ENCODE results near the gene CTNNA2. TPM values are rescaled to one million over a fixed set of nuclear protein-coding genes. Genes with fewer than 3 reads are reported as not detected.

The CTNNA2 gene
- total and polyA plus RNA-seq, 2 of the 8 experiments (the other 6 are each of a cell fraction or from before 2014, with no cell fraction given), result 3.9 to 9.0 TPM

DNA sequence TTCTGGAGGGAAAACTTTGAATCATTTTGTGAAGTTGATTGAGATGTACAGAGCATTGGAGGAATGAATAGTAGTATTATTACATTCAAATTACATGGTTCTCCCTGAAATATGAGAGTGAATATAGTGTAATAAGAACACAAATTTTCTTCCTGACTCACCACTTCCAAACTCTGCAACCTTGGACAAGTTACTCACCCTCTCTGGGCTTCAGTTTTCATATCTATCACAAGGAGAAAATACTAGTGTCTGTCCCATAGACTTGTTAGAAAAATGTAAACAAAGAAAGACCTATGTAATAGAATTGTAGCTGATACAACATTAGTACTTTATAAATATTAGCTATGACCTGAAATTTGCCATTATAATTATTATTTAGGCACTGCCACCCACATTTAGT is 640.9 kb downstream of the CTNNA2 start:
- H2BK20ac ChIP-seq (ENCODE audit: low read length), result no peak overlapping the region
- H2BK5ac ChIP-seq (ENCODE audit: low read depth, low read length), result no peak overlapping the region
- no peak overlapping the region for H2AFZ ChIP-seq (ENCODE audit: low read length)
- FAIRE-seq (no peak), DNase-seq (ENCODE audit: low read depth in 1 of 2, low spot score in 2 of 2) (no peak)
- H3K18ac ChIP-seq (ENCODE audit: extremely low read depth, low read length), result no peak overlapping the region
- no peak overlapping the region for H4K5ac ChIP-seq (ENCODE audit: insufficient read length, low read depth, low read length)
- H2AK5ac ChIP-seq (ENCODE audit: low read depth, low read length), result no peak overlapping the region
- H4K91ac ChIP-seq (replicated peaks; ENCODE audit: insufficient read length, low read length), result no peak overlapping the region
- H3K14ac ChIP-seq (ENCODE audit: insufficient read length), result no peak overlapping the region
- no peak overlapping the region for H3K4me2 ChIP-seq (ENCODE audit: insufficient read depth in 1 of 2, low read depth in 2 of 2, low read length in 2 of 2)
- CTCF ChIA-PET (ENCODE audit: partially characterized antibody), result interaction anchor here (0.8 to 1.5 kb wide), 4 partner anchors 39 to 102 kb away, joined by 3 to 4 read pairs (median 3); no protein-coding TSS in a partner anchor
- H3K23me2 ChIP-seq (ENCODE audit: low read depth, low read length), result no peaks in the 10 kb centered on the region
- no peaks in the 10 kb centered on the region for H3K79me2 ChIP-seq (ENCODE audit: control insufficient read depth in 1 of 2, insufficient read depth in 2 of 2, low read length in 2 of 2)
- no peak overlapping the region for H3K9ac ChIP-seq (replicated peaks in 1 of 4; ENCODE audit: extremely low read depth in 1 of 4, low read depth in 3 of 4, low read length in 3 of 4)
- no peak overlapping the region for H2BK12ac ChIP-seq (ENCODE audit: low read depth, low read length)
- no peak overlapping the region for H3K4me3 ChIP-seq (ENCODE audit: extremely low read depth in 1 of 4, insufficient read depth in 2 of 4, low read depth in 3 of 4, low read length in 4 of 4)
- H3K27me3 ChIP-seq (replicated peaks in 1 of 4; ENCODE audit: control insufficient read depth in 3 of 4, extremely low read depth in 1 of 4, insufficient read depth in 3 of 4, low read length in 3 of 4), result no peaks in the 10 kb centered on the region
- H3K79me1 ChIP-seq (ENCODE audit: low read depth, low read length), result no peaks in the 10 kb centered on the region
- no peaks in the 10 kb centered on the region for H4K20me1 ChIP-seq (replicated peaks in 1 of 2; ENCODE audit: control insufficient read depth in 1 of 2, insufficient read depth in 2 of 2, low read length in 2 of 2)
- no peak overlapping the region for H4K8ac ChIP-seq (ENCODE audit: extremely low read depth, insufficient read depth, low read length)
- no peaks in the 10 kb centered on the region for H3K36me3 ChIP-seq (ENCODE audit: control insufficient read depth in 2 of 4, insufficient read depth in 4 of 4, low read length in 3 of 4)
- H2BK120ac ChIP-seq (replicated peaks; ENCODE audit: low read depth, low read length), result no peak overlapping the region
- no peak overlapping the region for H3K23ac ChIP-seq (ENCODE audit: insufficient read length)
- no peak overlapping the region for H3K27ac ChIP-seq (ENCODE audit: low read depth, low read length)
- no peaks in the 10 kb centered on the region for H3K9me3 ChIP-seq (ENCODE audit: insufficient read depth in 2 of 2, low read depth in 1 of 2, low read length in 1 of 2)
- no peak overlapping the region for H3K4ac ChIP-seq (replicated peaks; ENCODE audit: insufficient read length, low read depth, low read length)
- no peaks in the 10 kb centered on the region; a peak in 1 of 7 replicates for H3K4me1 ChIP-seq (replicated peaks in 1 of 4; ENCODE audit: control insufficient read depth in 3 of 4, insufficient read depth in 4 of 4, low read length in 3 of 4)
- POLR2A ChIA-PET (ENCODE audit: partially characterized antibody), result no interaction called here
- H3K56ac ChIP-seq (replicated peaks; ENCODE audit: insufficient read length, low read depth, low read length), result no peak overlapping the region
- H2BK15ac ChIP-seq (ENCODE audit: low read length), result no peak overlapping the region
- TF ChIP-seq, protein P1, sequence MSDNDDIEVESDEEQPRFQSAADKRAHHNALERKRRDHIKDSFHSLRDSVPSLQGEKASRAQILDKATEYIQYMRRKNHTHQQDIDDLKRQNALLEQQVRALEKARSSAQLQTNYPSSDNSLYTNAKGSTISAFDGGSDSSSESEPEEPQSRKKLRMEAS (IDR thresholded peaks at IDR 0.05), result no peak
- no peak for TF ChIP-seq CREB1 (IDR thresholded peaks at IDR 0.05)
- TF ChIP-seq RXRA (IDR thresholded peaks at IDR 0.05; ENCODE audit: insufficient read depth, low read depth, low read length), result no peak
- TF ChIP-seq FOSL1 (IDR thresholded peaks at IDR 0.05; ENCODE audit: insufficient read depth, low read depth, low read length), result no peak
- TF ChIP-seq KDM5A (IDR thresholded peaks at IDR 0.05; ENCODE audit: low read length), result no peak
- no peak for TF ChIP-seq HDAC6 (IDR thresholded peaks at IDR 0.05; ENCODE audit: low read depth, low read length)
- TF ChIP-seq EP300 (IDR thresholded peaks at IDR 0.05; ENCODE audit: borderline replicate concordance in 1 of 2, low read depth in 2 of 2, low read length in 2 of 2), result no peak
- TF ChIP-seq BRCA1 (IDR thresholded peaks at IDR 0.05; ENCODE audit: low read depth, low read length), result no peak
- no peak for TF ChIP-seq EZH2 (IDR thresholded peaks at IDR 0.05; ENCODE audit: low read depth, low read length, severe bottlenecking)
- TF ChIP-seq MAFK (IDR thresholded peaks at IDR 0.05; ENCODE audit: low read depth, low read length), result no peak
- no peak for TF ChIP-seq ATF2 (IDR thresholded peaks at IDR 0.05; ENCODE audit: low read length)
- TF ChIP-seq TBP (IDR thresholded peaks at IDR 0.05; ENCODE audit: low read depth, low read length), result no peak
- no peak for TF ChIP-seq POLR2AphosphoS5 (IDR thresholded peaks at IDR 0.05; ENCODE audit: low read depth, low read length)
- TF ChIP-seq SIN3A (conservative IDR thresholded peaks at IDR 0.05 in 1 of 2, IDR thresholded peaks at IDR 0.05 in 1 of 2; ENCODE audit: low read depth in 1 of 2, low read length in 2 of 2), result no peak

All from H1 (cell line).